IMR-90 (cell line): ENCODE results near the gene SRRM1. TPM values are rescaled to one million over a fixed set of nuclear protein-coding genes. Genes with fewer than 3 reads are reported as not detected.

Experiments
- ATAC-seq: fragments of 200-7000 bp; cut with Tn5 transposase; 2 replicates; pipeline ENCODE4 v1.9.1; 2020; ENCODE audit warnings: low read depth, mild to moderate bottlenecking, moderate library complexity
- BruUV-seq: library from RNA; stranded (reverse); fragments of 400-500 nt; replicated peaks from 2 replicates; lab custom pipeline; 2021; lab: Mats Ljungman, UMichigan
- CTCF ChIA-PET: fragments of 300-600 bp; formaldehyde crosslinking; extraction: SDS; loops from one replicate; lab custom pipeline; 2021; ENCODE audit warnings: antibody characterized with exemption; lab: Yijun Ruan, JAX
- POLR2A ChIA-PET: fragments of 300-600 bp; sonication (Branson Sonifier 250); formaldehyde crosslinking; loops from one replicate; lab custom pipeline; 2022; ENCODE audit warnings: antibody characterized with exemption; ENCODE audit not compliant: unreplicated experiment; lab: Charles Lee
- DNase-seq: peaks from one replicate; pipeline ENCODE4 v3.0.0; 2013
- H2AFZ ChIP-seq: replicated peaks from 2 replicates; pipeline ENCODE3; 2013; ENCODE audit warnings: low read length, mild to moderate bottlenecking; ENCODE audit not compliant: poor library complexity
- H2AK5ac ChIP-seq: 2 replicates; pipeline ENCODE4 v1.6.1; 2013; ENCODE audit warnings: low read depth, low read length, inconsistent platforms
- H2AK9ac ChIP-seq: replicated peaks from 2 replicates; pipeline ENCODE3; 2013; ENCODE audit warnings: mild to moderate bottlenecking, low read depth, low read length, moderate library complexity; ENCODE audit not compliant: poor library complexity
- H2BK120ac ChIP-seq: 2 replicates; pipeline ENCODE4 v1.6.1; 2013; ENCODE audit warnings: low read depth, low read length, inconsistent platforms
- H2BK15ac ChIP-seq: 3 replicates; pipeline ENCODE4 v1.6.1; 2013; ENCODE audit warnings: low read depth, low read length, inconsistent platforms
- H2BK20ac ChIP-seq: 2 replicates; pipeline ENCODE4 v1.6.1; 2013; ENCODE audit warnings: low read depth, mild to moderate bottlenecking, inconsistent platforms, low read length, moderate library complexity
- H2BK5ac ChIP-seq: 2 replicates; pipeline ENCODE4 v1.6.1; 2013; ENCODE audit warnings: mild to moderate bottlenecking, low read depth, low read length, inconsistent platforms; ENCODE audit not compliant: poor library complexity, severe bottlenecking
- H3K14ac ChIP-seq: replicated peaks from 2 replicates; pipeline ENCODE4 v1.6.1; 2013; ENCODE audit warnings: low read depth, low read length, inconsistent platforms
- H3K18ac ChIP-seq: 2 replicates; pipeline ENCODE4 v1.6.1; 2013; ENCODE audit warnings: low read depth, low read length, control low read depth
- H3K23ac ChIP-seq: 2 replicates; pipeline ENCODE4 v1.6.1; 2013; ENCODE audit warnings: low read depth, low read length, inconsistent platforms
- H3K27ac ChIP-seq: 2 replicates; pipeline ENCODE4 v1.5.1; 2013; ENCODE audit warnings: mild to moderate bottlenecking, control low read depth, low read length; ENCODE audit not compliant: insufficient read depth
- H3K27me3 ChIP-seq: 2 replicates; pipeline ENCODE4 v1.6.1; 2013; ENCODE audit warnings: low read length; ENCODE audit not compliant: control insufficient read depth, insufficient read depth
- H3K36me3 ChIP-seq: 2 replicates; pipeline ENCODE4 v1.6.1; 2013; ENCODE audit warnings: low read length, mixed read lengths; ENCODE audit not compliant: control insufficient read depth, insufficient read depth
- H3K4ac ChIP-seq: 2 replicates; pipeline ENCODE4 v1.6.1; 2013; ENCODE audit warnings: low read depth, low read length, inconsistent platforms
- H3K4me1 ChIP-seq: 2 replicates; pipeline ENCODE4 v1.6.1; 2013; ENCODE audit warnings: low read length, mixed read lengths; ENCODE audit not compliant: control insufficient read depth, insufficient read depth
- H3K4me2 ChIP-seq: 2 replicates; pipeline ENCODE4 v1.6.1; 2013; ENCODE audit warnings: low read depth, mild to moderate bottlenecking, control low read depth, low read length, moderate library complexity
- H3K4me3 ChIP-seq: 2 replicates; pipeline ENCODE4 v1.5.1; 2013; ENCODE audit warnings: low read depth, mild to moderate bottlenecking, control low read depth, low read length, moderate library complexity; ENCODE audit not compliant: insufficient read depth
- H3K56ac ChIP-seq: 2 replicates; pipeline ENCODE4 v1.6.1; 2013; ENCODE audit warnings: low read length, inconsistent platforms; ENCODE audit not compliant: insufficient read depth; ENCODE audit errors: extremely low read depth
- H3K79me1 ChIP-seq, 2 experiments: 2 replicates each; pipeline ENCODE4 v1.6.1; 2013; ENCODE audit warnings: low read length in 2 of 2, inconsistent platforms in 1 of 2, low read depth in 1 of 2
- H3K9ac ChIP-seq: 2 replicates; pipeline ENCODE4 v1.6.1; 2013; ENCODE audit warnings: low read depth, low read length, control low read depth
- H3K9me1 ChIP-seq: 2 replicates; pipeline ENCODE4 v1.6.1; 2013; ENCODE audit warnings: low read length, inconsistent platforms; ENCODE audit not compliant: insufficient read depth
- H3K9me3 ChIP-seq: 2 replicates; pipeline ENCODE4 v1.6.1; 2013; ENCODE audit warnings: low read length; ENCODE audit not compliant: control insufficient read depth, insufficient read depth
- H4K20me1 ChIP-seq: 2 replicates; pipeline ENCODE4 v1.6.1; 2013; ENCODE audit warnings: low read length, inconsistent platforms; ENCODE audit not compliant: insufficient read depth
- H4K5ac ChIP-seq: 2 replicates; pipeline ENCODE4 v1.6.1; 2013; ENCODE audit warnings: mild to moderate bottlenecking, low read depth, low read length, control low read depth
- H4K8ac ChIP-seq, 2 experiments: 2 replicates each; pipeline ENCODE4 v1.6.1; 2013; ENCODE audit warnings: low read depth in 2 of 2, low read length in 2 of 2, control low read depth in 1 of 2, inconsistent platforms in 1 of 2
- H4K91ac ChIP-seq: 2 replicates; pipeline ENCODE4 v1.6.1; 2013; ENCODE audit warnings: low read depth, low read length, inconsistent platforms; ENCODE audit not compliant: insufficient read depth
- FOS ChIP-seq: fragments of 150-350 bp; IDR thresholded peaks from 2 replicates; pipeline ENCODE4 v1.6.1; 2016; ENCODE audit warnings: low read depth, low read length
- MAFK ChIP-seq: IDR thresholded peaks from 2 replicates; pipeline ENCODE4 v1.6.1; 2012; ENCODE audit warnings: low read depth, low read length, improper control_type of control experiment
- RCOR1 ChIP-seq: IDR thresholded peaks from 2 replicates; pipeline ENCODE4 v1.6.1; 2012; ENCODE audit warnings: mild to moderate bottlenecking, low read length, improper control_type of control experiment; ENCODE audit not compliant: insufficient replicate concordance
- WGBS, 2 experiments: methylation state at CpG; one replicate each; pipeline versions ENCODE4 v1.1.5 to v1.1.7; 2013; ENCODE audit warnings: missing lambda C conversion rate in 2 of 2; ENCODE audit not compliant: insufficient read length in 1 of 2; ENCODE audit errors: extremely low coverage in 2 of 2; 5-methylcytosine and 5-hydroxymethylcytosine counted together
- dilution Hi-C: fragments of 300-500 bp; cut with HindIII; formaldehyde crosslinking; loops from one replicate; pipeline ENCODE4 v1.14.3; 2018; ENCODE audit warnings: low sequenced_read_pairs; ENCODE audit not compliant: unreplicated experiment
- in situ Hi-C: fragments of 300-500 bp; cut with MboI; formaldehyde crosslinking; loops from 3 replicates; pipeline ENCODE4 v1.14.3; 2019; ENCODE audit warnings: low sequenced_read_pairs, inconsistent platforms, mixed read lengths
- intact Hi-C: fragments of 100-400 bp; cut with micrococcal nuclease; formaldehyde crosslinking; loops from 2 replicates; pipeline ENCODE4 v1.10.0; 2022
- polyA plus RNA-seq, 3 experiments: library from polyadenylated mRNA; depleted of rRNA; stranded (reverse); fragments of >200 nt; gene quantifications; 2 replicates each; pipeline ENCODE4 v1.2.3, GENCODE V29; 2012; ENCODE audit warnings: low replicate concordance in 1 of 3
- total RNA-seq: library from RNA; depleted of rRNA; stranded (reverse); fragments of >200 nt; gene quantifications from 2 replicates; pipeline ENCODE4 v1.2.3, GENCODE V29; 2012
- TF ChIP-seq, protein P1 (sequence below): fragments of 150-350 bp; IDR thresholded peaks from 2 replicates; pipeline ENCODE4 v1.6.1; 2016; ENCODE audit warnings: low read depth, mild to moderate bottlenecking, low read length, moderate library complexity, borderline replicate concordance
- TF ChIP-seq, protein P2 (sequence below): fragments of 150-350 bp; IDR thresholded peaks from 2 replicates; pipeline ENCODE4 v1.6.1; 2017; ENCODE audit warnings: mild to moderate bottlenecking, antibody characterized with exemption, low read length, low read depth

Gene SRRM1
- total and polyA plus RNA-seq, 2 of the 4 experiments (the other 2 are of a cell fraction): 13.6 to 94.1 TPM

DNA sequence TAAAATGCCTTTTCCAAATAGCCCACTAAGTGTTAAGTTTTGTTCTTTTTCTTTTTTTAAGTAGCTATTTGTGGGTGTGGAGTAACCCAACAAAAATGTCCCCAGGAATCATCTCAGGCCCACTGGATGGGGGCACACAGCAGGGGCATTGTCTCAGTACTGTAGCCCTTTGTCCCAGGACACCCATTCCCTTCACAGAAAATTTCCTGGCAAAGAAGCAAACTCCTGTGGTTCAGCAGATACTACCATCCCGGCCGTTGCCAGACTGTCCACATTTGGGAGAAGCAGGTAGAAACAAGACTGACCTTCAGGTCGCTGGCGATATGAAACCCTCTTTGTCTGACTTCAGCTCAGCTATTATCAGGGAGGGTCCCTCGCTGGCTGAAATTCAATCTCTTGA lies 23.7 kb upstream of the SRRM1 start:
- CTCF ChIA-PET: no interaction called here

More for the DNA sequence above, 23.7 kb upstream of the SRRM1 start:
- Histone ChIP-seq H3K36me3 (no peaks in the 10 kb centered on the region), H4K91ac (no peak overlapping the region), H3K27ac (no peak overlapping the region), H3K14ac (no peak overlapping the region), H3K79me1 (no peaks in the 10 kb centered on the region), H2BK5ac (no peak overlapping the region), H2BK20ac (no peak overlapping the region), H3K4me1 (no peaks in the 10 kb centered on the region), H2AK9ac (no peak overlapping the region), H4K20me1 (no peaks in the 10 kb centered on the region), H3K18ac (no peak overlapping the region), H3K27me3 (peaks cover 19% of the 10 kb centered on the region), H3K9me3 (no peaks in the 10 kb centered on the region), H2BK120ac (no peak overlapping the region), H2AK5ac (no peak overlapping the region), H3K9me1 (no peaks in the 10 kb centered on the region), H2AFZ (no peak overlapping the region), H4K8ac (no peak overlapping the region), H3K23ac (no peak overlapping the region), H3K9ac (no peak overlapping the region), H3K4me2 (no peak overlapping the region), H4K5ac (no peak overlapping the region), H3K56ac (no peak overlapping the region), H3K4me3 (no peak overlapping the region), H3K4ac (no peak overlapping the region), H2BK15ac (no peak overlapping the region)
- intact Hi-C loops: loop anchor here (10.0 kb wide), 1 partner anchor 115 kb away; the partner anchor contains the start of gene RCAN3
- no peak for TF ChIP-seq MAFK
- TF ChIP-seq, protein P1, sequence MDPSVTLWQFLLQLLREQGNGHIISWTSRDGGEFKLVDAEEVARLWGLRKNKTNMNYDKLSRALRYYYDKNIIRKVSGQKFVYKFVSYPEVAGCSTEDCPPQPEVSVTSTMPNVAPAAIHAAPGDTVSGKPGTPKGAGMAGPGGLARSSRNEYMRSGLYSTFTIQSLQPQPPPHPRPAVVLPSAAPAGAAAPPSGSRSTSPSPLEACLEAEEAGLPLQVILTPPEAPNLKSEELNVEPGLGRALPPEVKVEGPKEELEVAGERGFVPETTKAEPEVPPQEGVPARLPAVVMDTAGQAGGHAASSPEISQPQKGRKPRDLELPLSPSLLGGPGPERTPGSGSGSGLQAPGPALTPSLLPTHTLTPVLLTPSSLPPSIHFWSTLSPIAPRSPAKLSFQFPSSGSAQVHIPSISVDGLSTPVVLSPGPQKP: no peak
- TF ChIP-seq RCOR1: no peak
- TF ChIP-seq FOS: no peak
- TF ChIP-seq, protein P2, sequence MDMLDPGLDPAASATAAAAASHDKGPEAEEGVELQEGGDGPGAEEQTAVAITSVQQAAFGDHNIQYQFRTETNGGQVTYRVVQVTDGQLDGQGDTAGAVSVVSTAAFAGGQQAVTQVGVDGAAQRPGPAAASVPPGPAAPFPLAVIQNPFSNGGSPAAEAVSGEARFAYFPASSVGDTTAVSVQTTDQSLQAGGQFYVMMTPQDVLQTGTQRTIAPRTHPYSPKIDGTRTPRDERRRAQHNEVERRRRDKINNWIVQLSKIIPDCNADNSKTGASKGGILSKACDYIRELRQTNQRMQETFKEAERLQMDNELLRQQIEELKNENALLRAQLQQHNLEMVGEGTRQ: no peak
- no TSS peak for BruUV-seq
- in situ Hi-C loops: no loop called here
- no CpG with 5 or more reads among the region's 5 CpGs for WGBS, 2 experiments
- dilution Hi-C loops: no loop called here
- DNase-seq (no peak), ATAC-seq (no peak)
- POLR2A ChIA-PET: no interaction called here
